Mesenchymal stem cell (in vitro differentiated cells and primary cell): ENCODE results near the gene CXADR.

Experiments used
- DNase-seq: peaks from one replicate; pipeline ENCODE4 v3.0.0-alpha.2; 2013
- H2AFZ ChIP-seq: one replicate; pipeline ENCODE4 v1.6.1; 2013; ENCODE audit warnings: low read depth, mild to moderate bottlenecking, control low read depth, inconsistent platforms, low read length, moderate library complexity
- H2AK5ac ChIP-seq: 2 replicates; pipeline ENCODE4 v1.6.1; 2013; ENCODE audit warnings: low read length, moderate library complexity, mild to moderate bottlenecking, inconsistent platforms; ENCODE audit not compliant: severe bottlenecking
- H2BK120ac ChIP-seq: one replicate; pipeline ENCODE4 v1.6.1; 2013; ENCODE audit warnings: low read depth, mild to moderate bottlenecking, inconsistent platforms, low read length, moderate library complexity
- H2BK12ac ChIP-seq, 2 experiments: one replicate each; pipeline ENCODE4 v1.6.1; 2013; ENCODE audit warnings: inconsistent platforms in 2 of 2, low read length in 2 of 2, mild to moderate bottlenecking in 2 of 2, moderate library complexity in 2 of 2, control low read depth in 1 of 2
- H2BK15ac ChIP-seq: one replicate; pipeline ENCODE4 v1.6.1; 2013; ENCODE audit warnings: mild to moderate bottlenecking, low read depth, inconsistent platforms; ENCODE audit not compliant: poor library complexity, severe bottlenecking
- H2BK5ac ChIP-seq: 2 replicates; pipeline ENCODE4 v1.6.1; 2013; ENCODE audit warnings: low read depth, mild to moderate bottlenecking, low read length, control low read depth, inconsistent platforms; ENCODE audit not compliant: poor library complexity, severe bottlenecking
- H3K14ac ChIP-seq, 2 experiments: one replicate each; pipeline ENCODE4 v1.6.1; 2013; ENCODE audit warnings: inconsistent platforms in 2 of 2, low read length in 2 of 2, control low read depth in 1 of 2, mild to moderate bottlenecking in 1 of 2, moderate library complexity in 1 of 2
- H3K18ac ChIP-seq, 2 experiments: one replicate each; pipeline ENCODE4 v1.6.1; 2013; ENCODE audit warnings: inconsistent platforms in 2 of 2, low read length in 2 of 2, control low read depth in 1 of 2, low read depth in 1 of 2, mild to moderate bottlenecking in 1 of 2
- H3K23ac ChIP-seq, 2 experiments: one replicate each; pipeline ENCODE4 v1.6.1; 2013; ENCODE audit warnings: inconsistent platforms in 2 of 2, low read length in 2 of 2, mild to moderate bottlenecking in 2 of 2, moderate library complexity in 2 of 2, control low read depth in 1 of 2
- H3K27ac ChIP-seq: 2 replicates; pipeline ENCODE4 v1.5.1; 2013; ENCODE audit warnings: mild to moderate bottlenecking, moderate library complexity, low read length, control low read depth, inconsistent platforms; ENCODE audit not compliant: poor library complexity, severe bottlenecking
- H3K27me3 ChIP-seq, 2 experiments: 2 replicates each; pipeline versions ENCODE4 v1.6.1 to v1.7.0; 2013; ENCODE audit warnings: low read length in 2 of 2, mild to moderate bottlenecking in 2 of 2, moderate library complexity in 2 of 2, control low read depth in 1 of 2, inconsistent platforms in 1 of 2; ENCODE audit not compliant: control insufficient read depth in 1 of 2, insufficient read depth in 1 of 2
- H3K36me3 ChIP-seq, 2 experiments: 2 replicates each; pipeline versions ENCODE4 v1.6.1 to v1.7.0; 2013; ENCODE audit warnings: low read length in 2 of 2, control low read depth in 1 of 2, inconsistent platforms in 1 of 2, low read depth in 1 of 2, mild to moderate bottlenecking in 1 of 2; ENCODE audit not compliant: insufficient read depth in 2 of 2, control insufficient read depth in 1 of 2
- H3K4ac ChIP-seq, 2 experiments: one replicate each; pipeline ENCODE4 v1.6.1; 2013; ENCODE audit warnings: inconsistent platforms in 2 of 2, low read length in 2 of 2, mild to moderate bottlenecking in 2 of 2, moderate library complexity in 2 of 2, control low read depth in 1 of 2, low read depth in 1 of 2
- H3K4me1 ChIP-seq: 2 replicates; pipeline ENCODE4 v1.6.1; 2013; ENCODE audit warnings: low read depth, low read length, control low read depth; ENCODE audit not compliant: control insufficient read depth, insufficient read depth
- H3K4me2 ChIP-seq: 2 replicates; pipeline ENCODE4 v1.6.1; 2013; ENCODE audit warnings: low read length, mild to moderate bottlenecking, inconsistent platforms; ENCODE audit not compliant: poor library complexity, severe bottlenecking
- H3K4me3 ChIP-seq, 2 experiments: 2 replicates each; pipeline versions ENCODE4 v1.5.1 to v1.7.0; 2013; ENCODE audit warnings: low read length in 2 of 2, mild to moderate bottlenecking in 2 of 2, control low read depth in 1 of 2, low read depth in 1 of 2; ENCODE audit not compliant: insufficient read depth in 1 of 2
- H3K79me1 ChIP-seq: replicated peaks from 2 replicates; pipeline ENCODE4 v1.6.1; 2013; ENCODE audit warnings: mild to moderate bottlenecking, control low read depth, low read length, inconsistent platforms; ENCODE audit not compliant: poor library complexity, severe bottlenecking
- H3K9ac ChIP-seq: 2 replicates; pipeline ENCODE4 v1.7.0; 2013; ENCODE audit warnings: mild to moderate bottlenecking, low read length, moderate library complexity
- H3K9me3 ChIP-seq: 2 replicates; pipeline ENCODE4 v1.7.0; 2013; ENCODE audit warnings: mild to moderate bottlenecking, low read length; ENCODE audit not compliant: control insufficient read depth
- H4K8ac ChIP-seq: one replicate; pipeline ENCODE4 v1.6.1; 2013; ENCODE audit warnings: inconsistent platforms, mild to moderate bottlenecking, low read length, moderate library complexity
- H4K91ac ChIP-seq: one replicate; pipeline ENCODE4 v1.6.1; 2013; ENCODE audit warnings: mild to moderate bottlenecking, low read length, inconsistent platforms
- WGBS: methylation state at CpG from one replicate; pipeline ENCODE4 v1.1.7; 2013; ENCODE audit warnings: mixed read lengths; 5-methylcytosine and 5-hydroxymethylcytosine counted together

CXADR gene

GRCh38 chr21:17554120-17554519, 41.3 kb downstream of the CXADR start:
- Histone ChIP-seq H3K4me3 (no peak overlapping the region), H2BK12ac (no peak overlapping the region), H3K23ac (no peak overlapping the region), H3K79me1 (no peaks in the 10 kb centered on the region), H3K14ac (no peak overlapping the region), H4K91ac (no peak overlapping the region), H2BK5ac (no peak overlapping the region), H2AK5ac (no peak overlapping the region), H3K27ac (no peak overlapping the region), H3K9me3 (no peaks in the 10 kb centered on the region), H2BK120ac (no peak overlapping the region), H3K9ac (no peak overlapping the region), H3K27me3 (no peaks in the 10 kb centered on the region), H3K18ac (no peak overlapping the region), H3K4me1 (peaks cover 1% of the 10 kb centered on the region), H4K8ac (no peak overlapping the region), H3K4ac (no peak overlapping the region), H3K4me2 (no peak overlapping the region), H2BK15ac (no peak overlapping the region), H2AFZ (no peak overlapping the region), H3K36me3 (no peaks in the 10 kb centered on the region)
- DNase-seq = no peak
- WGBS = 67% methylated on average over 2 of the region's 2 CpGs

GRCh38 chr21:17554679-17555465, 42.0 kb downstream of the CXADR start:
- no peak overlapping the region for H3K4me2 ChIP-seq
- no peaks in the 10 kb centered on the region for H3K79me1 ChIP-seq
- no peak overlapping the region for H2AK5ac ChIP-seq
- no peak overlapping the region for H2BK15ac ChIP-seq
- no peak overlapping the region for H4K8ac ChIP-seq
- no peak overlapping the region for H3K23ac ChIP-seq
- H2AFZ ChIP-seq = no peak overlapping the region
- WGBS = 67% methylated on average over 5 of the region's 6 CpGs
- no peak overlapping the region for H3K4ac ChIP-seq
- no peak overlapping the region for H2BK12ac ChIP-seq
- H3K4me3 ChIP-seq = no peak overlapping the region
- peaks cover 1% of the 10 kb centered on the region for H3K4me1 ChIP-seq
- no peak overlapping the region for H3K9ac ChIP-seq
- DNase-seq = no peak
- H3K9me3 ChIP-seq = no peaks in the 10 kb centered on the region
- no peak overlapping the region for H3K18ac ChIP-seq
- no peak overlapping the region for H4K91ac ChIP-seq
- H2BK120ac ChIP-seq = no peak overlapping the region
- H2BK5ac ChIP-seq = no peak overlapping the region
- no peak overlapping the region for H3K27ac ChIP-seq
- no peak overlapping the region for H3K14ac ChIP-seq
- H3K27me3 ChIP-seq = no peaks in the 10 kb centered on the region
- H3K36me3 ChIP-seq = no peaks in the 10 kb centered on the region

DNA sequence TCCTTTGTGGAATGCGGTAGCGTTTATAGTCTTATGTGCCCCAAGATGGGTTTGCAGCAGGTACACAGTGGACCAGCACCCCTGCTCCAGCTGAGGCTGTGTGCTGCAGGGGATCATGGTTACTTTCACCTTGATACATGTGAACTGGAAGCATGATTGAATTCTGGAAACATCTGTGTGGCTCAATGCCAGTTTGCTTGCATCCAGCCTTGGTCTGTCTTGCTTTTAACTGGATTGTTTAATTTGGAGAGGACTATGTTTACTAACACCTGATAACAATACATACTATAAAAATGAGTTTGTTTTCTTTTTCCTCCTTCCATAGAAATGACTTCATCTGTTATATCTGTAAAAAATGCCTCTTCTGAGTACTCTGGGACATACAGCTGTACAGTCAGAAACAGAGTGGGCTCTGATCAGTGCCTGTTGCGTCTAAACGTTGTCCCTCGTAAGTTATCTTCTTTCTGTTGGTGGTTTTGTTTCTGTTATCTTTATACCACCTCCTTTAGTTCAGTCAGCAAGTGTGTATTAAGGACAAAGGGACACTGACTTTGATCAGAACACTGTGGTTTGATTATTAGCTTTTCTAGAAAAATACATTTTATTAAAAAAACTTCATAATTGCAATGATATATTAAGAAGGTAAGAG, 47.7 kb downstream of the CXADR start:
- Histone ChIP-seq H2AFZ (no peak overlapping the region), H3K27ac (no peak overlapping the region), H3K27me3 (no peaks in the 10 kb centered on the region), H2BK12ac (no peak overlapping the region), H3K23ac (no peak overlapping the region), H3K79me1 (no peaks in the 10 kb centered on the region), H3K4me3 (no peak overlapping the region), H4K91ac (no peak overlapping the region), H2BK5ac (no peak overlapping the region), H3K9me3 (no peaks in the 10 kb centered on the region), H4K8ac (no peak overlapping the region), H3K4me1 (no peaks in the 10 kb centered on the region), H3K36me3 (no peaks in the 10 kb centered on the region), H2BK15ac (no peak overlapping the region), H3K4ac (no peak overlapping the region), H3K9ac (no peak overlapping the region), H3K4me2 (no peak overlapping the region), H2AK5ac (no peak overlapping the region), H2BK120ac (no peak overlapping the region), H3K14ac (no peak overlapping the region), H3K18ac (no peak overlapping the region)
- no peak for DNase-seq
- WGBS = 100% methylated on average over 2 of the region's 5 CpGs

DNA sequence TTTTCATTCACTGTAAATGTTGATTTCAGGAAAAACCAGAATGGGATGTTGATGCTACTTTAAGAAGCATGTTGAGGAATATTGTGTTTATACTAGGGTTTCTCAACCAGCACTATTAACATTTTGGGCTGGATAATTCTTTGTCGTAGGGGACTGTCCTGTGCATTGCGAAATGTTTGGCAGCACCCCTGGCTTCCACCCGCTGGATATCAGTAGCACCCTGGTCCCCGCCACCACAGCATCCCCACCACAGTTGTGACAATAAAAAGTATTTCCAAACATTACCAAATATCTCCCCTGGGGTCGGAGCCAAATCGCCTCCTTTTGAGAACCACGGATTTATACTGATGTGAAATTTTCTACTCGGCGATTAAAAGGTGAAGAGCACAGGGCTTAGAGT, 57.9 kb downstream of the CXADR start:
- peaks cover 0 to 4% of the 10 kb centered on the region in 2 experiments for H3K27me3 ChIP-seq
- H3K4me1 ChIP-seq = no peaks in the 10 kb centered on the region
- no peaks in the 10 kb centered on the region for H3K79me1 ChIP-seq
- no peak overlapping the region for H4K91ac ChIP-seq
- no peak overlapping the region for H2BK12ac ChIP-seq
- H4K8ac ChIP-seq = no peak overlapping the region
- no peak for DNase-seq
- no peaks in the 10 kb centered on the region for H3K9me3 ChIP-seq
- no peak overlapping the region for H2AK5ac ChIP-seq
- H3K36me3 ChIP-seq = no peaks in the 10 kb centered on the region
- H2BK120ac ChIP-seq = no peak overlapping the region
- no peak overlapping the region for H3K18ac ChIP-seq
- no peak overlapping the region for H3K14ac ChIP-seq
- no peak overlapping the region for H3K23ac ChIP-seq
- H2BK5ac ChIP-seq = no peak overlapping the region
- no peak overlapping the region for H3K9ac ChIP-seq
- H2AFZ ChIP-seq = no peak overlapping the region
- 93% methylated on average over 7 of the region's 9 CpGs for WGBS
- H3K4me3 ChIP-seq = no peak overlapping the region
- H2BK15ac ChIP-seq = no peak overlapping the region
- H3K4ac ChIP-seq = no peak overlapping the region
- H3K27ac ChIP-seq = no peak overlapping the region
- H3K4me2 ChIP-seq = no peak overlapping the region
